GM18951 (cell line): ENCODE results near the gene ADNP2.

ENCODE experiments used
- POLR2A ChIP-seq: IDR thresholded peaks from 4 replicates; pipeline ENCODE4 v1.6.1; 2011; ENCODE audit warnings: mild to moderate bottlenecking; ENCODE audit not compliant: insufficient read length, insufficient read depth; ENCODE audit errors: extremely low read depth
- in situ Hi-C: fragments of 300-500 bp; cut with MboI; formaldehyde crosslinking; loops from one replicate; pipeline ENCODE4 v1.12.0; 2022; ENCODE audit warnings: low sequenced_read_pairs, mixed read lengths, inconsistent platforms; ENCODE audit not compliant: unreplicated experiment

The ADNP2 gene

DNA sequence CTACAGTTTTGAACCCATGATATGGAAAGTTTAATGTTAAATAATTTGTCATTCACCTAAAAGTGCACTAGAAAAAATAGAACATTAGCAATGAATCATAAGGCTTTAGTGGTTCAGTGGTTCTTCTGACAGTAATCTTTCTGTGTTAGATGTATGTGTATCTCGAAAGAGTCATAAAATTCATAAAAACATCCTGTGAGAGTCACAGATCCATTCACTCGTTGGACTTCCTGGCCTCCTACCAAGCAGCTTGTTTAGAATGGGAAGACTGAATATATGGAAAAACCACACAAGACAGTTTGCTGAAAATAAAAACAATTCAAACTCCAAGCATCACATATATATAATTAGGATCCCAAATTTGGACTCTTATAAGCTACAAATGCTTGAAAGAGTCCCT, 34.8 kb downstream of the ADNP2 start:
- no peak for TF ChIP-seq POLR2A
- in situ Hi-C loops = no loop called here

GRCh38 chr18:80145196-80145804, 36.2 kb downstream of the ADNP2 start:
- no peak for TF ChIP-seq POLR2A
- in situ Hi-C loops = no loop called here

DNA sequence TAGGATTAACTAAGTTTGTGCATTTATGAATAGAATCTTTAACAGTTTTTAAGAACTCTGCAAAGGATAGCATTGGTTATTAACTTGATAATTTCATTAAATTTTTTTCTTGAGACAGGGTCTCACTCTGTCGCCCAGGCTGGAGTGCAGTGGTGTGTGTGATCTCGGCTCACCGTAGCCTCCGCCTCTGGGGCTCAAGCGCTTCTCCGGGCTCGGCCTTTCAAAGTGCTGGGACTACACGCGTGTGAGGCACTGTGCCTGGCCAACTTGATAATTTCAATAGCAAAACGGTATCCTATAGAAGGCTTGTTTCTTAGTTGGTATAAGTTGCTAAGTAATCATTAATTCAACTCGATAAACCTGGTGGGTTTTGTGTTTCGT, 38.0 kb downstream of the ADNP2 start:
- in situ Hi-C loops = no loop called here
- TF ChIP-seq POLR2A = no peak

DNA sequence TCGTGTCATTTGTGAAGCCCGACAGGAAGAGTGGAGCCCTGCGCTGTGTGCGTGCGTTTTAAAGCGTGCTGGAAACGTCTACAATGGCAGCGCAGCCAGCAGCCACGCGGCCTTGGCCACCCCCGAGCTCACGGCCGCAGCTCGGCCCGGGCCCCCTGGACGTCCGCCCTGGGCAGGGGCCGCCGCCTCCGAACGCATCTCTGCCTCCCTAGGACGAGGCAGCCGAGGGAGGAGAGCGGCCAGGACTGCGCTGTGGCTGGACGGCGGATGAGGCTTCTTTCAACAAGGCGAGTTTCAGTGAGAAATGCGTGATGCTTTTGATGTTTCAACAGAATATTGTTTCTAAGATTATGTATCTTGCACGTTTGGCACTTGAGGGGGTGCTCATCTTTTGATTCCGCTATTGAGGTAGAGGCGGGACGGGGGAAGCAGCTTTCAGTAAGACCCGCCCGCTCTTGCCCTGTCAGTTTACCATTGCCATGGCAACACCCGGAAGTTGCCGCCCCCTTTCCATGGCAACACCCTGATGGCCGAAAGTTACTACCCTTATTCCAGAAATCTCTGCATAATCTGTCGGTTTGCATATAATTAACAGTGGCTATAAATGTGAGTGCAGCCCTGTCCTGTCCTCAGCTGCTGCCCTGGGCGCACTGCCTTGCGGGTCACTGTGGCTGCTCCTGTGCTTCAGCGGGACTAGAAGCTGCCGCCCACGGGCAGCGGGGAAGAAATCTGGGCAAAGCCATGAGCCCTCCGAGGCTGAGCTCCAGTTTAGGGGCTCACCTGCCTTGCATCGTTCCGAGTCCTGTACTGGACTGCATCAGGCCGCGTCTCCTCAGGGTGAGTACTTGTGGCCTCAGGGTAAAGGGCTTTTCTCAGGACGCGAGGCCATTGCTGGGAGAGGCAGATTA, 38.6 kb downstream of the ADNP2 start:
- TF ChIP-seq POLR2A = peak; percentile 77
- in situ Hi-C loops = no loop called here

DNA sequence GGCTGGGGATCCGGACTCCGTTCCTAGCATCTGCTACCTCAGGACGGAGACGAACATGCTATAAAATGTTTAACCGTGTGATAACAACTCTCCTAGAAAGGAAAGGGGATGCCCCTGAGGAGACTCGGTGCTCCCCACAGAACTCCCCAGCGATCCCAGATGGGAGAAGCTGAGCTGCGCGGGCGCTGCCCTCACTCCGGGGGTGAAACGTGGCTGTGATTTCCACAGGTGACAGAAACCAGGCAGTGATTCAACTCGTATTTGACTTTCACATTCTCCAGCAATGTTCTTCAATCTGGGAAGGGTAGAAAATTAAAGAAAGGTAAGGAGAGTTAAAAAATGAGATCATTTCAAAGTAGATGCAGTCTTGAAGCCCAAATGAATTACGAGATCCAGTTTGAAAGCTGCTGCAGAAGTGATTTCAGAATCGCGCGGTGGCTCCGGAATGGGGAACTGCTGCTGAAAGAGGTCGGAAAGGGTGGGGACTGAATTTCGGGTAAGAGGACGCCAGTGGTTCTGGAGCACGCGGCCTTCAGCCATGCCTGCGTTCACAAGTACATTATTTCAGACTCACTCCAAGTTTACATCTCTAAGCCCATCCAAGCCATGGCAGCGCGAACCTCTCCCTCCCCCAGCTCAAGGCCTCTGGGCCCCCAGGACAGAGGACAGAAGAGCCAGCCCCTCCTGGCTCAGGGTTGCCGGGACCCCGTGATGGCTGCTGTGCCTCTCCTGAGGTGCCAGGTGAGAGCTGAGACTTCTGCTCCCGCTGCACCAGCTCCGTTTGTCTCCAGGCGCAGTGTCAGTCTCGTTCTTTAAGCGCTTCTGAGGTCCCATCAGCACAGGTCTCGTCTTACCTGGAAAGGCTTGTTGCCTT, 39.5 kb downstream of the ADNP2 start:
- TF ChIP-seq POLR2A = no peak
- in situ Hi-C loops = no loop called here

GRCh38 chr18:80149667-80150066, 40.6 kb downstream of the ADNP2 start:
- no peak for TF ChIP-seq POLR2A

DNA sequence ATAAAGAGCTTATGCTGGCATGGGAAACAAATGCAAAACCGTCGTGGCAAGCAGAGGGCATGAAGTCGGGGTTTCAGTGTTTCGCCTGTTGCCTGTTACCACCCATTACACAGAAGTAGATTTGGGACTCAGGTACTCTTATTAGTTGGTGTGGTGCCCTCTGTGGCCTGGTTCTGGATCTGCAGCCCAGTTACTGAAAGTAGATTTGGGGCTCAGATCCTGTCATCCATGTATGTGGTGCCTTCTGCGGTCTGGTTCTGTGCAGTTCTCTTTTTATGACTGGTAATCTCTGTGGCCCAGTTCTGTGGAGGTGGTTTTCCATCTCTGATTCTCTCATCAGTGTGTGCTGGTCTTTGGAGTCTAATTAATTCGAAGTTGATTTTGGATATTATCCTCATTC, 45.2 kb downstream of the ADNP2 start:
- in situ Hi-C loops = no loop called here
- TF ChIP-seq POLR2A = no peak

More at GRCh38 chr18:80149667-80150066, 40.6 kb downstream of the ADNP2 start:
- in situ Hi-C loops = no loop called here

- TF ChIP-seq POLR2A = no peak
- in situ Hi-C loops = loop anchor here (5.0 kb wide), 1 partner anchor 84 kb away; no protein-coding TSS in a partner anchor
Measured at GRCh38 chr18:80157708-80158343, 48.8 kb downstream of the ADNP2 start.

DNA sequence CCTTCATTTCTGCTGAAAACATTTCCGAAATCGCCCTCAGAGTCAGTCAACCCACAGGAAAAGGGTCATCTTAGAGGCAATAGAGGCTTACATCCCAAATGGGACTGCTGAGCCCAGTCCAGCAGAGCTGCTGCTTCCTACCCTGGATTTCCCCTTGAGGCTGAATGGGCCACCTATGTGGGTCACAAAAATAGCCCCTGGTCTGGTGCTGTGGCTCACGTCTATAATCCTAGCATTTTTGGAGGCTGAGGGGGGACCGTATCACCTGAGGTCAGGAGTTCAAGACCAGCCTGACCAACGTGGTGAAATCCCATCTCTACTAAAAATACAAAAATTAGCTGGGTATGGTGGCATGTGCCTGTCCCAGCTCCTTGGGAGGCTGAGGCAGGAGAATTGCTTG, 49.3 kb downstream of the ADNP2 start:
- no peak for TF ChIP-seq POLR2A

GRCh38 chr18:80159713-80160636, 50.9 kb downstream of the ADNP2 start:
- in situ Hi-C loops = loop anchor here (5.0 kb wide), 1 partner anchor 82 kb away; no protein-coding TSS in a partner anchor
- TF ChIP-seq POLR2A = no peak

More for the DNA sequence above, 49.3 kb downstream of the ADNP2 start:
- in situ Hi-C loops = loop anchor here (5.0 kb wide), 1 partner anchor 84 kb away; no protein-coding TSS in a partner anchor

GRCh38 chr18:80161781-80162417, 52.8 kb downstream of the ADNP2 start:
- TF ChIP-seq POLR2A = no peak
- in situ Hi-C loops = no loop called here
